A549 (cell line): ENCODE data around the gene SUGCT.

Source experiments
- BHLHE40 ChIP-seq: IDR thresholded peaks from 2 replicates; pipeline ENCODE4 v1.6.1; 2012; ENCODE audit warnings: low read depth, low read length, inconsistent platforms
- CHD2 ChIP-seq: fragments of 150-350 bp; IDR thresholded peaks from 2 replicates; pipeline ENCODE4 v1.6.1; 2014; ENCODE audit warnings: low read length; ENCODE audit not compliant: partially characterized antibody
- CTCF ChIP-seq: fragments of >200 bp; sonication (Bioruptor Twin); formaldehyde crosslinking; IDR thresholded peaks from 3 replicates; pipeline ENCODE4 v1.5.1; 2016
- EP300 ChIP-seq, 2 experiments: fragments of >200 bp; sonication (Bioruptor Twin); formaldehyde crosslinking; IDR thresholded peaks; 2 replicates in 1 of 2; 3 replicates in 1 of 2; pipeline ENCODE4 v1.6.1; 2016 to 2017
- HES2 ChIP-seq: fragments of >200 bp; sonication (Bioruptor Twin); formaldehyde crosslinking; IDR thresholded peaks from 2 replicates; pipeline ENCODE4 v1.6.1; 2016
- MAX ChIP-seq: IDR thresholded peaks from 2 replicates; pipeline ENCODE4 v1.6.1; 2012
- POLR2A ChIP-seq: IDR thresholded peaks from 2 replicates; pipeline ENCODE4 v1.6.1; 2012; ENCODE audit warnings: mild to moderate bottlenecking, low read length

- TF ChIP-seq BHLHE40, result no peak
- no peak for TF ChIP-seq CTCF
- TF ChIP-seq CHD2, result no peak
- TF ChIP-seq EP300 (IDR thresholded peaks at IDR 0.05), result no peak
- no peak for TF ChIP-seq POLR2A
- TF ChIP-seq HES2, result no peak
- TF ChIP-seq MAX, result no peak
Observed at GRCh38 chr7:40850017-40850416, 715.2 kb downstream of the SUGCT start.
